Tibial nerve (tissue), 4 donors: Measurements from ENCODE around the gene COA5.

Experiments used
- CTCF ChIP-seq, 5 experiments: fragments of 200-600 bp in 3 of 5; fragments of 450-650 bp in 2 of 5; sonication (generic) in 3 of 5; IDR thresholded peaks; one replicate each; pipeline ENCODE4 v1.5.1; 2016 to 2019; ENCODE audit warnings: antibody characterized with exemption in 5 of 5, mild to moderate bottlenecking in 3 of 5, moderate library complexity in 2 of 5
- EP300 ChIP-seq, 2 donors: sonication (generic); formaldehyde crosslinking; IDR thresholded peaks; one replicate each; pipeline ENCODE4 v1.6.1; 2017; ENCODE audit warnings: antibody characterized with exemption in 2 of 2, mild to moderate bottlenecking in 1 of 2
- POLR2A ChIP-seq, 2 donors: fragments of 450-650 bp; IDR thresholded peaks; one replicate each; pipeline ENCODE4 v1.6.1; 2017; ENCODE audit warnings: antibody characterized with exemption in 2 of 2, mild to moderate bottlenecking in 2 of 2, moderate library complexity in 2 of 2

- TF ChIP-seq CTCF (IDR thresholded peaks at IDR 0.05): no peak
- TF ChIP-seq POLR2A (IDR thresholded peaks at IDR 0.05): no peak
- no peak for TF ChIP-seq EP300 (IDR thresholded peaks at IDR 0.05)
Observed at GRCh38 chr2:98586551-98587140, 21.7 kb downstream of the COA5 start.
